NOMO-1 (cell line): ENCODE measurements around the gene SUPV3L1.
"Not testable (repeated sequence)": the region's sequence is repeated elsewhere in the genome, so short reads cannot be mapped to it uniquely, and the experiment has no call there.

Experiments used
- DNase-seq, 2 experiments: peaks; one replicate each; lab custom pipeline; 2025; ENCODE audit not compliant: unreplicated experiment in 2 of 2; lab: John Stamatoyannopoulos, UW

The SUPV3L1 gene

DNA sequence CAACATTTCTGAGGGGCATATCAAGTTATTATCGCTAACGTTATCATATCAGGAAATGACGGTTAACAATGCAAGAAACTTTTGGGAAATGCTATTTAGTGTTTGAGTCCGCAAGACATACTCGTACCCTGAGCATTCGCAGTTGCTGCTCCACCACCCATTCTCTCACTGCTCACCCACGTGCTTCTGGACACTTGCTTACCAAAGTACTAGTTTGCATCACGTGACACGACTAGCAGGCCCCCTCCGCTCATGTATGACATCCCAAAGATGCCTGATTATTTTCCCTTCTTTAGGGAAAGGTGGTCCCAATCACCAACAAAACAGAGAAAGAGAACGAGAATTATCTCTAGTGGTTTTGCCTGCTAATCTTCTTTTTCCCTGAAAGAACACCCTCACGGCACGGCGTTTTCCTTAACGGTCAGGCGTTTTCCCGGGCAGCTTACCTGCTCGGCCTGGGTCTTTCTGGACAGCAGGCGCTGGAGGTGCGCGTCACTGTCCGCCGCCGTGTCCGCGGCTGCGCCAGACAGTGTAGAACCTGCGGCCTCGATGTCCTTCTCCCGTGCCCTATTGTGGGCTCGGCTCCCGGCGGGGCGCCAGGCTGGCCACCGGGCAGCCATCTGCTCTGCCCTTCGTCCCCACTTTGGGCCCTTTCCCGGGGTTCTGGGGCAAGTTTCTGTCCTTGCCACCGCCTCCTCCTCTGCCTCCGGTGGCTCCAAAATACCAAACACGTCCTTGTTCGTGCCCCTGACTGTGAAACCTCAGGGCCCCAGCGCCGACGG lies at the start of gene SUPV3L1:
TSS of gene SUPV3L1 (plus strand) at position 492 of the 782 bp plus-strand sequence. CDS start at position 550, 58 bp downstream.
- DNase-seq: peak; percentile 90 to 98

DNA sequence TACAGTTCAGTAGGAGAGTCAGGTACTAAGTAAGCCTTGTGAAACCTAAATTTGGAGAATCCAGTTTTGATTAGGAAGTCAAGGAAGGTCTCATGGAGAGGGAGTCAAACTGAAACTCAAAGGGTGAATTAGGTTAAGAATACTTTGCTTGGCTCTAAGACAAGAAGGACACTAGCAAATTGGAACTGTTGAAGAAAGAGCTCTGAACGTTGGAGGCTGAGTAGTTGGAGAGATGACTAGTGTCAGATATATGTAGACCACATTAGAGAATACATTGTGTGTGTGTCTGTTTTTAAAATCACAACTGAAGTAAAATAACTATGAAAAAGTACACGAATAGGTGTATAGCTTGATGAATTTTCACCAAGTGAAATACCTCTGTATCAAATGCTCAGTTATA lies 49.8 kb upstream of the SUPV3L1 start:
- no peak for DNase-seq

DNA sequence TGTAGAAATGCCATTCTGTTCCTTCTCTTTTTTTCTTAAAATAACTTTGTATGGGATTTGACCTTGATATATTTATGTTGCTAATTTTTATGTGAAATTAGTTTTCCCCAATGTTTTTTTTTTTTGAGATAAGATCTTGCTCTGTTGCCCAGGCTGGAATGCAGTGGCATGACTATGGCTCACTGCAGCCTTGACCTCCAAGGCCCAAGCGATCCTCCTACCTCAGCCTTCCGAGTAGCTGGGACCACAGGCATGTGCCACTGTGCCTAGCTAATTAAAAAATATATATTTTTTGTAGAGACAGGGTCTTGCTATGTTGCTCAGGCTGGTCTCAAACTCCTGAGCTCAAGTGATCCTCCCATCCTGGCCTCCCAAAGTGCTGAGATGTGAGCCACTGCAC lies 40.1 kb upstream of the SUPV3L1 start:
- DNase-seq: no peak

DNA sequence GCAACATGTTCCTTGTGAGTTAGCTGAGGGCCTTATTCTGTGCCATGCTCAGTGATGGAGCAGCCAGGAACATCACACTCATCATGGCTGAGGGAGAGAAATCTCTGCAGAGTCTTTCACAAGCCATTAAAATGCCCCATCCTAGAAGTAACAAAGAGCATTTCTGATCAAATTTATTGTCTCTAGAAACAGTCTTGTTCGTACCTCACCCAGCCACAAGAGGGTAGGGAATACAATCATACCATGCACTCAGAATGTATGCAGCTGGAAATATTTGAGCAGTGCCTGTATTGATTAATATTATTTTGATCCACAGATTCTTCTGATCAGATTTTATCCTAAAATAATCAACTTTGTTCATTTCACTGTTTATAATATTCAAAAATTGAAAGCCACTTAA lies 38.7 kb upstream of the SUPV3L1 start:
- no peak for DNase-seq

DNA sequence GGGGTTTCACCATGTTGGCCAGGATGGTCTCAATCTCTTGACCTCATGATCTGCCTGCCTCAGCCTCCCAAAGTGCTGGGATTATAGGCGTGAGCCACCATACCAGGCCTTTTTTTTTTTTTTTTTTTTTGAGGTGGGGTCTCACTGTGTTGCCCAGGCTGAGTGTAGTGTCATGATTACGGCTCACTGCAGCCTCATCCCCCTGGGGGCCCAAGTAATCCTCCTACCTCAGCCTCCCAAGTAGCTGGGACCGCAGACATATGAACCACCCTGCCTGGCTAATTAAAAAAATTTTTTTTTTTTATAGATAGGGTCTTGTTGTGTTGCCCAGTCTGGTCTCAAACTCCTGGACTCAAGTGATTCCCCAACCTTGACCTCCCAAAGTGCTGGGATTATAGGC lies 38.0 kb upstream of the SUPV3L1 start:
- not testable (repeated sequence) for DNase-seq

DNA sequence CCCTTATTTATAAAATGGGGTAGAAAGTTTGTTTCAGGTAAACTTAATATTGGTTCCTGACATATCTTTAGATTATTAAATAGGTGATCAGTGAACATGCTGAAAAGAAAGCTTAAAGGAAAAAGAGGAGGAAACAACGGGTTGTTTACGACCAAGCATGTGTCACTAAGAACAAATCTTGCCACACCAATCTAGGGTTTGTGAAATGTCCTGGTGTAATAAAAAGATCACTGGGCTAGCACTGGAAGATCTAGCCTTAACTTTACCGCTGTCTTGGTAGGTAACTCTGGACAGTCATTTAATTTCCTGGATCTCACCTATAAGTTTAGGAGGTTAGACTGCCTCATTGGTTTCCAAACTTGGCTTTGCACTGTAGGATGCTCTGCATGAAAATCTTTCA lies 37.1 kb upstream of the SUPV3L1 start:
- DNase-seq: no peak

DNA sequence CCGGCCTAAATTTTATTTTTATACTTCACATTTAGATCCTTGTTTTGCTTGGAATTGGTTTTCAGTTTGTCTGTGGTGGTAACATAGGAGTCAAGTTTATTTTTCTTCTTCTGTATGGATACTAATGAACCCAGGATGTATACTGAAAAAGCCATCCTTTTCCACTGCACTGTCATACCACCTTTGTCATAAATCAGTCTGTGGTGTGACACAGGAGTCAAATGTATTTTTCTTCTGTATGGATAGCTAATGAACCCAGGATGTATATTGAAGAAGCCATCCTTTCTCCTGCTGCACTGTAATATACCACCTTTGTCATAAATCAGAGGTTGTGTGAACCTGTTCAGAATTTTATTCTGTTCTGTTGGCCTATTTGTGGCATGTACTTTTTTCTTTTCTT lies 34.7 kb upstream of the SUPV3L1 start:
- DNase-seq: no peak

DNA sequence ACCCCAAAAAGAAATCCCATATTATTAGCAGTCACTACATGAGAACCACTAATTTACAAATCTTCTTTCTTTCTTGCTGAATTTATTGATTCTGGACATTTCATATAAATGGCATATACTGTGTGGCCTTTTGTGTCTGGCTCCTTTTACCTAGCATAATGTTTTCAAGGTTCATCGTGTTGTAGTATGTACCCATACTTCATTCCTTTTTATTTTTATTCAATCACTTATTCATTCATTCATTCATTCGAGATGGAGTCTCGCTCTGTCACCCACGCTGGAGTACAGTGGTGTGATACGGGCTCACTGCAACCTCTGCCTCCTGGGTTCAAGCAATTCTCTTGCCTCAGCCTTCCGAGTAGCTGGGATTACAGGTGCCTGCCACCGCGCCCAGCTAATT lies 34.2 kb upstream of the SUPV3L1 start:
- DNase-seq: no peak

DNA sequence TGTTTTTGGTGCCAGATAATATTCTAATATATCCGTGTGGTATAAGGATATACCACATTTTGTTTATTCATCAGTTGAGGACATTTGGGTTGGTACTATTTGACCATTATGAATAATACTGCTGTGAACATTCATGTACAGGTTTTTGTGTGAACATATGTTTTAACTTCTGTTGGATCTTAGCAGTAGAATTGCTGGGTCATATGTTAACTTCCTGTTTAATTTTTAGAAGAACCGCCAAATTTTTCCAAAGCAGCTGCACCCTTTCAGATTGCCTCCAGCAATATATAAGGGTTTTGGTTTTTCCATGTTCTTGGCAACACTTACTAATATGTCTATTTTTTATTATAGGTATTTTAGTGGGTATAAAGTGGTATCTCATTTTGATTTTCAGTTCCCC lies 33.3 kb upstream of the SUPV3L1 start:
- peak; percentile 4 to 34 for DNase-seq

DNA sequence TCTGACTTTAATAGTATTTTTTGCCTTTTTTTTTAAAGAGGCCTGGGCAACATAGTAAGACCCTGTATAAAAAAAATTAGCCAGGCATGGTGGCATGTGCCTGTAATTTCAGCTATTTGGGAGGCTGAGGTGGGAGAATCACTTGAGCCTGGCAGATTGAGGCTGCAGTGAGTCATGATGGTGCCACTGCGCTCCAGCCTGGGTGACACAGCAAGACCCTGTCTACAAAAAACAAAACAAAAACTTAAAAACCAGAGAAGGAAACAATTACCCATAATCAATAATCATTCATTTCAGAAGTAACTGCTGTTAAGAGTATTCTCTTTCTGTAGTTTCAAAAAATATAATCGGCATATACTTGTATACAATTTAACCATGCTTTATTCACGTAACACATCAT lies 28.1 kb upstream of the SUPV3L1 start:
- DNase-seq: no peak

DNA sequence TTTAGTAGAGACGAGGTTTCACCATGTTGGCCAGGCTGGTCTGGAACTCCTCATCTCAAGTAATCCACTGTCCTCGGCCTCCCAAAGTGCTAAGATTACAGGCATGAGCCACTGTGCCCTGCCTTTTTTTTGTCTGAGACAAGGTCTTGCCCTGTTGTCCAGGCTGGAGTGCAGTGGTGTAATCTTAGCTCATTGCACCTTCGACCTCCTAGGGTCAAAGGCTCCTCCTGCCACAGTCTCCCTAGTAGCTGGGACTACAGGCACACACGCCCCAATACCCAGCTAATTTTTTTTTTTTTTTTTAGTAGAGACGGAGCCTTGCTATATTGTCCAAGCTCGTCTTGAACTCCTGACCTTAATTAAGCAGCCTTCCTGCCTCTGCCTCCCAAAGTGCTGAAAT lies 26.8 kb upstream of the SUPV3L1 start:
- no peak for DNase-seq

DNA sequence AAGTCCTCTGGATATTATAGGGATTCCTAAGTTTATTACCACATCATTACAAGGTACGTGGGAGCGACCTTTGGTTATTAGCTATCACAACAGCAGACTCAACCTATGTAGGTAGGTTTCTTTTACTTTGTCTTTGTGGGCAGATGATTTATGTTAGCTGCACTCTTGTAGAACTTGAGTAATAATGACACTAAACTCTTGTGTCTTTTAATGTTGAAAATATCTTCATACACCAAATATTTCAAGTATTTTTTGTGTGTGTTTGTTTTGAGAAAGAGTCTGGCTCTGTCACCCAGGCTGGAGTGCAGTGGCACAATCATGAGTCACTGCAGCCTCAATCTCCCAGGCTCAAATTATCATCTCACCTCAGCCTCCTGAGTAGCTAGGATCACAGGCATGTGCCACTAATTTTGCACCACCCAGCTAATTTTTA lies 19.2 kb upstream of the SUPV3L1 start:
- DNase-seq: no peak

DNA sequence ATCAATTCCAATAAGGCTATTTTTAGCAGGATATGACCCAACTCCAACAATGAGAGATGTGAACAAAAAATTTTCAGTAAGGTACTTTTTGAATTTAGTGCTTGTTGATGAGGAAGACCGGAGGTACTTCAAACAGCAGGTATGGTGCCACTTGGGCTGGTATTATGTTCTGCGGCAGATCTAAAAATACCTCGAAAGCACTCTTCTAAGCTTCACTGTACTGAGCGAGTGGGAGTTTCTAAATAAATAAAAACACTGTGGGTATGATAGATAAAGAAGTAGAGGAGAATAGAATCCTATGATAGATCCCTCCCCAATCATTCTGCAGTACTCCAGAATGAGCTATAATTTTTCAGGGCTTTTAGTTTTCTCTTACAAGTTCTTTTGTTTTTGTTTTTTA lies 11.5 kb upstream of the SUPV3L1 start:
- DNase-seq: no peak

DNA sequence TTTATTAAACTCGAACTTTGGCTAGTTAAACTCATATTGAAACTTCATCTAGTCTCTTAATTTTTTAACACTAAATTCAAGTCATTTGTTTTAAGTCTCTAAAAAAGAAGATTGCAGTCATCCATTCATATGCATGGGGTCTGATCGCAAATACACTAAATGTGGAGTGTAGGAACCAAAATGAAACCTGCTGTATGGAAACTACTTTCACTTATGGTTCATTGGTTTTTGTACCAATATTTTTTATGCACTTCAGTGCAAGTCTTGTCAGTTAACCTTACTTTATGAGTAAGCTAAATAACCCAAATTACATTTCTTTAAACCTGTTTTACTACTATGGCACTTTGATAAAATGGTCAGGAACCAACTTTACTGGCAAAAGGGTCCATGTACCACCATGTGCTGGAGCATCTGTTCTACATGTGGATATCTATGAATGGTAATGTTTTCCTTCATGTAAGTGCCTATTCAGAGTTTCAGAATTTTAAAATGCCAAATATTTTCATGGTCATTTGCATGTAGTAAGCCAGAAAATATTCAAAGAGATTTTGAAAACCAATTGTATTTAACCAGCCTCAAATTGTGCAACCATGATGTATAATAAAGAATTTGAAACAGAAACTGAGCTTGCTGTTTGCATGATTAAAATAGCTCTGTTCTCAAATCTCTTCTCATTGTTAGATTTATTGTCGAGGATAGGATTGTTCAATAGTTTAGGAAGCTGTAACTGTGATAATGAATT lies 7.6 kb upstream of the SUPV3L1 start:
- DNase-seq: no peak

DNA sequence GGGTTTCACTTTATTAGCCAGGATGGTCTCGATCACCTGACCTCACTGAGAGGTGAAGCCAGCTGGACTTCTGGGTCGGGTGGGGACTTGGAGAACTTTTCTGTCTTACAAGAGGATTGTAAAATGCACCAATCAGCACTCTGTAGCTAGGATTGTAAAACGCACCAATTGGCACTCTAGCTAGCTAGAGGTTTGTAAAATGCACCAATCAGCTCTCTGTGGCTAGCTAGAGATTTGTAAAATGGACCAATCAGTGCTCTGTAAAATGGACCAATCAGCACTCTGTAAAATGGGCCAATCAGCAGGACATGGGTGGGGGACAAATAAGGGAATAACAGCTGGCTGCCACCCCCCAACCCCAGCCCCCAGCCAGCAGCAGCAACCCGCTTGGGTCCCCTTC lies 4.7 kb upstream of the SUPV3L1 start:
- DNase-seq: not testable (repeated sequence)

DNA sequence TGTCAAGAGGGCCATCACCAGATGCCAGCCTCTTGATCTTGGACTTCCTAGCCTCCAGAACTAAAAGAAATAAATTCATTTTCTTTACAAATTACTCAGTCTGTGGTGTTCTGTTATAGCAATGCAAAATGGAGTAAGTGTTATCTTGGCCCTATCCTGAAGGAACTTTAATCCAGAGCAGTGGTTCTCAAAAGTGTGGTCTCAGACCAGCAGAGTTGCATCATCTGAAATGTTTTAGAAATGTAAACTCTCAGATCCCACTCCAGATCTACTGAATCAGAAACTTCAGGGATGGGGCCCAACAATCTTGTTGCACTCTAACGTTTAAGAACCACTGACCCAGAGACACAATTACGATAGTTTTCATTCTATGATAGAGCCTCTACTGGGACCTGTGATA lies 3.2 kb upstream of the SUPV3L1 start:
- DNase-seq: no peak

DNA sequence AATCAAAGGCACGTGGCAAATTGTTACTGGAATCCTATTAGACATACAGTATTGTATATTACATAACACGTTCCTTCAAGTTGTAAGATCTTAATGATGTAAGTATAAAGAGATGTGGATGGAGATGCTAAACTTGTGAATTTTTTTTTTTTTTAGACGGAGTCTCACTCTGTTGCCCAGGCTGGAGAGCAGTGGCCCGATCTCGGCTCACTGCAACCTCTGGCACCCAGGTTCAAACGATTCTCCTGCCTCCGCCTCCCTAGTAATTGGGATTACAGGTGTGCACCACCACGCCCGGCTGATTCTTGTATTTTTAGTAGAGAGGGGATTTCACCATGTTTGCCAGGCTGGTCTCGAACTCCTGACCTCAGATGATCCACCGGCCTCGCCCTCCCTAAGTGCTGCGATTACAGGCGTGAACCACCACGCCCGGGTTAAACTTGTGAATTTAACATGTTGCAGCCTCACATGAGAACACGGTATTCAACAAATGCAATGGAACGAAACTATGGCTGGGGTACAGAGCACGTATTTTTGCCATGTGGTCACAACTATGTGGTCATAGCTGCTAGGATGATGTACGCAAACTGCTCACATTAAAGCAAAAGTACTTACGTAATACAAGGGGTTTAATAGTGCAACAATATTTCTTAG lies 818 bp upstream of the SUPV3L1 start:
- DNase-seq: peak; percentile 59 to 88

DNA sequence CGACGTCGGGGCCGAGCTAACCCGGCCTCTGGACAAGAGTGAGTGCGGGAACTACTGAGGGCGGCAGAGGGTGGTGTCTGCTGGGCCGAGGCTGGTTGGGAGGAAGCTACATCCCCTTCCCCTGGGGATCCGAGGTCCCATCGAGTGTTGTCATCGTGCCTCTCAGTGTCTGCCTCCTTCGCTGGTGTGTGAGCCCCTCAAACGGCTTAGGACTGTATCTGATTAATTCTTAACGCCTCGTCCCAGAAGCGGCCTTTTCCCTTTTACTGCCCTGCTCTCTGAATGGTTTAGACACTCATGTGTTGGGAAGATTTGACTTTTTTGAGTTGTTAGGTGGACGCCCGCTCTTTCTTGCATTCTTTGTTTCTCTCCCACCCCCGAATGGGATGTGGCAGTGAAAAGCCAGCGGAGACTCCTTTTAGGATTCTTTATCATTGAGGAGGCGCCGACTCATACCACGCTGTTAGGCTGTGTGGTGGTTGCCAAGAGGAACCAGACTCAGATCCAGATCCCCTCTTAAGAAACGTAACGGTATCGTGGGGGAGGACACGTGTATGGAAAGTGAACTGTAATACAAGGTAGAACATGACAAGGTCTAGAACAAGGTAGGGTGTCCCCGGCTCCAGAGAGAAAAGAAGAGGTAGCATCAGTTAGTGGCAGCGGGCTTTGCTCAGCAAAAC lies 631 bp downstream of the SUPV3L1 start:
- DNase-seq: peak; percentile 9 to 19

DNA sequence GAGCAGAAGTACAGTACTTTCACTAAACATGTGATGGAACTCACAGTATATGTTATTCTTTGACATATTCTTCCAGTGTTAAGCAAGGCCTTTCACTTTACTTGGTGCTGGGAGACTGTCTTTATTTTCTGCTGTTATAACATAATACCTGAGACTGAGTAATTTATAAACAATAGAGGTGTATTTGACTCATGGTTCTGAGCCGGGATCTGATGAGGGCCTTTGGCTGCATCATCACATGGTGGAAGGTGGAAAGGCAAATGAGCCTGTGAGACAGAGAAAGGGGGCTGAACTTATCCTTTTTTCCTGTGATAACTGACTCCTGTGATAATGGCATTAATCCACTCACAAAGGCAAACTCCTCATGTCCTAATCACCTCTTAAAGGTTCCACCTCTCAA lies 1.4 kb downstream of the SUPV3L1 start:
- no peak for DNase-seq

DNA sequence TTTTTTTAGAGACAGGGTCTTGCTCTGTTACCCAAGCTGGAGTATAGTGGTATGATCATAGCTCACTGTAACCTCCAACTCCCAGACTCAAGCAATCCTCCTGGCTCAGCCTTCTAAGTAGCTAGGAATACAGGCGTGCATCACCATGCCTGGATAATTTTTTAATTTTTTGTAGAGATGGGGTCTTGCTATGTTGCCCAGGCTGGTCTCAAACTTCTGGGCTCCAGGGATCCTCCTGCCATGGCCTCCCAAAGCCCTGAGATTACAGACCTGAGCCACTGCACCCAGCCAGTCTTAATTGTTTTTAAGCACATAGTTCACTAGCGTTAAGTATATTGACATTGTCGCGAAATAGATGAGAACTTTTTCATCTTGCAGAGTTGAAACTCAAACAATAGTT lies 2.0 kb downstream of the SUPV3L1 start:
- no peak for DNase-seq

DNA sequence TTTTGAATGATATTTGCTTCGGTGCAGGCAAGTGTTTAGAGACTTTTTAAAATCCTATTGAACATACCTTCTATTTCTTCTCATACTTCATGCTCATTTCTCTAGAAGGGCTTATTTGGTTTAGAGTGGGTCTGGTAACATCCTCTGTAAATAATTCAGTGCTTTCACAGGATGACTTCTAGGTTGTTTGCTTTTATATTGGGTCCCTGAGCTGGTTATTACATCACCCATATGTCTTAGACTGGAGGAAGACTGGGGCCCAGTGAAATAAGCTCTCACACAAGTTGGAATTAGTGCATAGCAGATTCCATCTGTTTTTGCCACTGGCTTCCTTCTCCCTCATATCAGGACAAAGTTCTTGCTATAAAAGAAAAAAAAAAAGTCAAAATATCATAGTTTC lies 6.5 kb downstream of the SUPV3L1 start:
- no peak for DNase-seq
